Cortex of kidney (tissue), 1 donor: ENCODE data around the gene IQCM.

ENCODE experiments used
- DNase-seq: peaks from one replicate; lab custom pipeline; 2025; lab: John Stamatoyannopoulos, UW

Gene IQCM

GRCh38 chr4:149815743-149816142, at the start of gene IQCM:
TSS of gene IQCM (minus strand) at chr4:149815843. CDS start at chr4:149742691, 73,152 bp downstream.
- DNase-seq: no peak

- DNase-seq: no peak
Measured at GRCh38 chr4:149857446-149857845, 41.8 kb upstream of the IQCM start.

- no peak for DNase-seq
Measured at GRCh38 chr4:149845743-149846142, 30.1 kb upstream of the IQCM start.

GRCh38 chr4:149841686-149842085, 26.0 kb upstream of the IQCM start:
- DNase-seq: no peak

GRCh38 chr4:149838036-149838435, 22.4 kb upstream of the IQCM start:
- no peak for DNase-seq

GRCh38 chr4:149836546-149836945, 20.9 kb upstream of the IQCM start:
- DNase-seq: no peak

GRCh38 chr4:149835280-149835679, 19.6 kb upstream of the IQCM start:
- no peak for DNase-seq

GRCh38 chr4:149831656-149832208, 16.1 kb upstream of the IQCM start:
- no peak for DNase-seq

- no peak for DNase-seq
Measured at GRCh38 chr4:149830823-149831222, 15.2 kb upstream of the IQCM start.

GRCh38 chr4:149825336-149825735, 9.7 kb upstream of the IQCM start:
- DNase-seq: no peak

GRCh38 chr4:149823769-149824221, 8.2 kb upstream of the IQCM start:
- DNase-seq: no peak

- DNase-seq: no peak
Measured at GRCh38 chr4:149801416-149801815, 14.2 kb downstream of the IQCM start.

- DNase-seq: no peak
Measured at GRCh38 chr4:149799546-149799945, 16.1 kb downstream of the IQCM start.

GRCh38 chr4:149796381-149796780, 19.3 kb downstream of the IQCM start:
- no peak for DNase-seq

- DNase-seq: no peak
Measured at GRCh38 chr4:149795256-149795655, 20.4 kb downstream of the IQCM start.

- no peak for DNase-seq
Measured at GRCh38 chr4:149794352-149794751, 21.3 kb downstream of the IQCM start.

GRCh38 chr4:149793459-149793858, 22.2 kb downstream of the IQCM start:
- no peak for DNase-seq

- DNase-seq: no peak
Measured at GRCh38 chr4:149791851-149792250, 23.8 kb downstream of the IQCM start.

GRCh38 chr4:149790172-149790907, 25.3 kb downstream of the IQCM start:
- DNase-seq: no peak

GRCh38 chr4:149788300-149788699, 27.3 kb downstream of the IQCM start:
- DNase-seq: no peak

GRCh38 chr4:149785696-149786431, 29.8 kb downstream of the IQCM start:
- no peak for DNase-seq

- DNase-seq: no peak
Measured at GRCh38 chr4:149784018-149784417, 31.6 kb downstream of the IQCM start.

GRCh38 chr4:149781150-149781549, 34.5 kb downstream of the IQCM start:
- no peak for DNase-seq
